Measurements from ENCODE around the gene ARF6.
"Not testable (repeated sequence)": the region's sequence is repeated elsewhere in the genome, so short reads cannot be mapped to it uniquely, and the experiment has no call there.

ARF6 gene

GRCh38 chr14:49892636-49893308, at the start of gene ARF6:
TSS of gene ARF6 (plus strand) at chr14:49893082. CDS start at chr14:49893737, 655 bp downstream.
- peak; percentile 78 for DNase-seq

- no peak for DNase-seq
Measured at GRCh38 chr14:49849213-49849847, 43.6 kb upstream of the ARF6 start.

- no peak for DNase-seq
Measured at GRCh38 chr14:49851813-49852212, 41.1 kb upstream of the ARF6 start.

- peak; percentile 5 for DNase-seq
Measured at GRCh38 chr14:49852301-49853157, 40.4 kb upstream of the ARF6 start, which contains the start of gene NEMF. TSS of gene NEMF (minus strand) at chr14:49852788. CDS start at chr14:49852753, 35 bp downstream.

GRCh38 chr14:49853158-49853477, 39.8 kb upstream of the ARF6 start:
- DNase-seq: no peak

GRCh38 chr14:49853572-49854375, 39.1 kb upstream of the ARF6 start:
- no peak for DNase-seq

GRCh38 chr14:49857427-49858003, 35.4 kb upstream of the ARF6 start:
- no peak for DNase-seq

GRCh38 chr14:49858383-49858782, 34.5 kb upstream of the ARF6 start:
- DNase-seq: no peak

- no peak for DNase-seq
Measured at GRCh38 chr14:49860988-49861698, 31.7 kb upstream of the ARF6 start.

- DNase-seq: no peak
Measured at GRCh38 chr14:49861699-49862088, 31.2 kb upstream of the ARF6 start.

- peak; percentile 44 for DNase-seq
Measured at GRCh38 chr14:49862089-49862673, 30.7 kb upstream of the ARF6 start.

- DNase-seq: no peak
Measured at GRCh38 chr14:49863487-49864281, 29.2 kb upstream of the ARF6 start.

- DNase-seq: no peak
Measured at GRCh38 chr14:49865431-49865859, 27.4 kb upstream of the ARF6 start.

GRCh38 chr14:49867831-49868719, 24.8 kb upstream of the ARF6 start:
- DNase-seq: peak; percentile 61

- no peak for DNase-seq
Measured at GRCh38 chr14:49868720-49869114, 24.2 kb upstream of the ARF6 start.

- no peak for DNase-seq
Measured at GRCh38 chr14:49870908-49871307, 22.0 kb upstream of the ARF6 start.

GRCh38 chr14:49873548-49873947, 19.3 kb upstream of the ARF6 start:
- not testable (repeated sequence) for DNase-seq

GRCh38 chr14:49875640-49876198, 17.2 kb upstream of the ARF6 start:
- DNase-seq: no peak

- no peak for DNase-seq
Measured at GRCh38 chr14:49876563-49877127, 16.2 kb upstream of the ARF6 start.

Measured in GOT3 (cell line).